Activated naive CD8-positive, alpha-beta T cell treated with anti-CD3 and anti-CD28 coated beads, Interleukin-2, amount 50 U/mL, for 16 hours (primary cell): ENCODE results near the gene SIX2.

Source experiments
- DNase-seq: peaks from one replicate; pipeline ENCODE4 v3.0.0-alpha.2; 2020; ENCODE audit warnings: low read depth, low spot score

The SIX2 gene

GRCh38 chr2:44967727-44968432, 41.4 kb downstream of the SIX2 start:
- DNase-seq, result no peak

GRCh38 chr2:44967056-44967455, 42.2 kb downstream of the SIX2 start:
- DNase-seq, result no peak

- DNase-seq, result no peak
Measured at GRCh38 chr2:44965684-44966083, 43.6 kb downstream of the SIX2 start.

GRCh38 chr2:44964752-44965236, 44.5 kb downstream of the SIX2 start:
- no peak for DNase-seq

GRCh38 chr2:44962176-44962695, 47.0 kb downstream of the SIX2 start:
- DNase-seq, result no peak

GRCh38 chr2:44960871-44961270, 48.4 kb downstream of the SIX2 start:
- no peak for DNase-seq

- DNase-seq, result no peak
Measured at GRCh38 chr2:44959855-44960254, 49.4 kb downstream of the SIX2 start.

GRCh38 chr2:44957656-44958327, 51.5 kb downstream of the SIX2 start:
- DNase-seq, result no peak

GRCh38 chr2:44956843-44957242, 52.4 kb downstream of the SIX2 start:
- DNase-seq, result no peak

GRCh38 chr2:44955593-44956392, 53.5 kb downstream of the SIX2 start:
- peak; percentile 63 for DNase-seq
